Fibroblast of villous mesenchyme (primary cell): ENCODE results near the gene FMNL3. TPM values are rescaled to one million over a fixed set of nuclear protein-coding genes. Genes with fewer than 3 reads are reported as not detected.

ENCODE experiments used
- DNase-seq: peaks from one replicate; pipeline ENCODE4 v3.0.0-alpha.2; 2010; ENCODE audit warnings: low read depth
- H3K4me3 ChIP-seq: 2 replicates; pipeline ENCODE4 v1.5.1; 2011; ENCODE audit warnings: low read depth, mild to moderate bottlenecking, low read length
- total RNA-seq: library from RNA; depleted of rRNA; stranded (reverse); fragments of >200 nt; gene quantifications from 2 replicates; pipeline ENCODE4 v1.2.3, GENCODE V29; 2012
- TF ChIP-seq, protein P1 (sequence below): IDR thresholded peaks from 2 replicates; pipeline ENCODE4 v1.5.1; 2012; ENCODE audit warnings: low read depth, mild to moderate bottlenecking, low read length; ENCODE audit not compliant: insufficient read depth

The FMNL3 gene
- total RNA-seq, 1 donor, result 22.5 TPM

DNA sequence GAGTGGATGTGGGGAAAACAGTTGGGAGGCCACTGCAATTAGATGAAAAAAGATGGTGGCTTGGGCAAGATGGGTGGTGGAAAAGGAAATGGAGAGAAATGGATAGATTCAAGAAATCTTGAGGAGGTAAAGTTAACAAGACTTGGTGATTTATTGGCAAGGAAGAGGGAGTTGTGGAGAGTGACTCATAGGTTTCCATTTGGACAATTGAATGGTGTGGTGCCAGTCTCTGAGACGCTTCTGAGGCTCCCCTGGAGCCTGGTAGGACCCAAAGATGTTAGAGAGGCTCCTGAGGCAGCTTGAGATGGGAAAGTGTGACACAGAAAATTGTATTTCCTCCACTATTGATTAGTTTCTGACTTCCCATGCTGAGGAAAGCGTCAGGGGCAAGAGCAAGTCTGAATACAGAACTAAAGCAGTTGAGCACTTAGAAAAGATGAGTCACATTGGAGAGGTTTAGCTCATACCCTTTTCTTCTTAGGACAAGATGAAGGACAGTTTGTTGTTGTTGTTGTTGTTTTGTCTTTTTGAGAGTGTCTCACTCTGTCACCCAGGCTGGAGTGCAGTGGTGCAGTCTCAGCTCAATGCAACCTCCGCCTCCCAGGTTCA, 79.3 kb downstream of the FMNL3 start:
- H3K4me3 ChIP-seq, result no peak overlapping the region
- TF ChIP-seq, protein P1, sequence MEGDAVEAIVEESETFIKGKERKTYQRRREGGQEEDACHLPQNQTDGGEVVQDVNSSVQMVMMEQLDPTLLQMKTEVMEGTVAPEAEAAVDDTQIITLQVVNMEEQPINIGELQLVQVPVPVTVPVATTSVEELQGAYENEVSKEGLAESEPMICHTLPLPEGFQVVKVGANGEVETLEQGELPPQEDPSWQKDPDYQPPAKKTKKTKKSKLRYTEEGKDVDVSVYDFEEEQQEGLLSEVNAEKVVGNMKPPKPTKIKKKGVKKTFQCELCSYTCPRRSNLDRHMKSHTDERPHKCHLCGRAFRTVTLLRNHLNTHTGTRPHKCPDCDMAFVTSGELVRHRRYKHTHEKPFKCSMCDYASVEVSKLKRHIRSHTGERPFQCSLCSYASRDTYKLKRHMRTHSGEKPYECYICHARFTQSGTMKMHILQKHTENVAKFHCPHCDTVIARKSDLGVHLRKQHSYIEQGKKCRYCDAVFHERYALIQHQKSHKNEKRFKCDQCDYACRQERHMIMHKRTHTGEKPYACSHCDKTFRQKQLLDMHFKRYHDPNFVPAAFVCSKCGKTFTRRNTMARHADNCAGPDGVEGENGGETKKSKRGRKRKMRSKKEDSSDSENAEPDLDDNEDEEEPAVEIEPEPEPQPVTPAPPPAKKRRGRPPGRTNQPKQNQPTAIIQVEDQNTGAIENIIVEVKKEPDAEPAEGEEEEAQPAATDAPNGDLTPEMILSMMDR, result no peak
- DNase-seq, result no peak

DNA sequence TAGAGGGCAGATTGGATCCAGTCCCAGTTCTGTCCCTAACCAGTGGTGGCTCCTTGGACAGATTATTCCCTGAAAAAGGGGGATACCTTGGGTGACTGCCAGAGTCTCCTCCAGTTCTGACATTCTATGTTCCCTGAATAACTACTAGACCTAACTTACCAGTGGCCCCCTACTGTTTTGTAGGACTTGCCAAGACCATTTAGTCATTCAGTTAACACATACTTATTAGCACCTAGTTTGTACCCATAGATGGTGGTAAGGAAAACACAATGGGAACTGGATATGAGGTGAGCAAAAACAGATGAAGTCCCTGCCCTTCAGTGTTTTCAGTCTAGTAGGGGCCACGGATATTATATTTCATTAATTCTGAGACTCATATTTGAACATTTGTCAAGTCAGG, 80.4 kb downstream of the FMNL3 start:
- no peak for DNase-seq
- TF ChIP-seq, protein P1, result no peak
- no peak overlapping the region for H3K4me3 ChIP-seq

DNA sequence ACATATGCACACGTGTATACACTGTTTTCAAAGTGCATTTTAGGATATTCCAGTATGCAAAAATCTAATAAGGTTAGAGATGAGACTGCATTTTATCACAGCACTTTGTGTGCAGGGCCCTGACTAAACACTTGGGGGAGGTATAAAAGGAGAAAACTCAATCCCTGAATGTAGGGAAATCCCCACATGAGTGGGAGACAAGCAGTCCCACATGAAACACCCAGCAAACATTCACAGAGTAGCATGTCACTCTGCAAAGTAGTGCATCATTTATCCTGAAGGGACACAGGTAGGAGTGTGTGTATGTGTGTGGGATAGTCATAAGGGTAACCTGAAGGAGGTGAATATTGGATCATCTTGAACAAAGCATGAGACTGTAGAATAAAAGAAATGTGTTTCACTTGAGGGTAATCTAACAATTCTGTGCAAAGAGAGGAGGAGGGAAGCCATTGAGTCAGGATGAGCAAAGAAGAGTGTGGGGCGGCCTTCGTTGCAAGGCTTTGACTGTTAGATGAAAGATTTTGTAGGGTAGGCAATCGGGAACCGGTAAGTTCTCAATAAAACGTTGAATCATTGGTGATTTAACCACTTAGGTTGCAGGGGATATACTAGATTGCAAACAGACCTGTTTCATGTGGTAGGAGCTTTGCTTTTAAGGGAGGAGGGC, 80.9 kb downstream of the FMNL3 start:
- no peak overlapping the region for H3K4me3 ChIP-seq
- TF ChIP-seq, protein P1, result peak; percentile 14
- DNase-seq, result no peak

DNA sequence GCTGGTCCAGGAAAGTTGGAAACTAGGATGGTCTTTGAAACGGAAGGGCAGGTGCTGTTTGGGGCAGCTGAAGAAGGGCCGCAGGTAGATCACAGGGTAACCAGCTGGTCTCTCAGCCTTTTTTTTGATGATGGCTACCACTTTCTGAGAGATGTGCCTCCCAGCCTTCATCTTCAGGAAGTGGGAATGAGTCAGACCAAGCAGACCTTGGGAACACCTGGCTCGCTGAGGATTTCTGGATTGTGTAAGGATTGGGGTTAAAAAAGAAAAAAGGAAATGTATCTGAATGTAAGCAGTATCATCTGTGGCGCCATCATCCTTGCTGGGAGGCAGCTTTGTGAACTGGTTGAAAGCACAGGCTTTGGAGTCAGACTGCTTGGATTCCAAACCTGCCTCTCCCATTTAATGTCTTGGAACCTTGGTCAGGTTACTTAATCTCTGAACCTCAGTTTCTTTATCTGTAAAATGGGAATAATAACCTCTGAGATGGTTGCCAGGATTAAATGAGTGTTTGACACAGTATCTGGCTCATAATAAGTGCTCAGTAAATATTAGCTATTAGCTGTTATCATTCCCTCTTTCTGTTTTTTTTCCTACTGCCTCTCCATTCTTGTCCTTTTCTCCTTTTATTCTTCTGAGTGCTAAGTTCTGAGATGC, 82.2 kb downstream of the FMNL3 start:
- TF ChIP-seq, protein P1, result no peak
- peak; percentile 40 for DNase-seq
- H3K4me3 ChIP-seq, result no peak overlapping the region

DNA sequence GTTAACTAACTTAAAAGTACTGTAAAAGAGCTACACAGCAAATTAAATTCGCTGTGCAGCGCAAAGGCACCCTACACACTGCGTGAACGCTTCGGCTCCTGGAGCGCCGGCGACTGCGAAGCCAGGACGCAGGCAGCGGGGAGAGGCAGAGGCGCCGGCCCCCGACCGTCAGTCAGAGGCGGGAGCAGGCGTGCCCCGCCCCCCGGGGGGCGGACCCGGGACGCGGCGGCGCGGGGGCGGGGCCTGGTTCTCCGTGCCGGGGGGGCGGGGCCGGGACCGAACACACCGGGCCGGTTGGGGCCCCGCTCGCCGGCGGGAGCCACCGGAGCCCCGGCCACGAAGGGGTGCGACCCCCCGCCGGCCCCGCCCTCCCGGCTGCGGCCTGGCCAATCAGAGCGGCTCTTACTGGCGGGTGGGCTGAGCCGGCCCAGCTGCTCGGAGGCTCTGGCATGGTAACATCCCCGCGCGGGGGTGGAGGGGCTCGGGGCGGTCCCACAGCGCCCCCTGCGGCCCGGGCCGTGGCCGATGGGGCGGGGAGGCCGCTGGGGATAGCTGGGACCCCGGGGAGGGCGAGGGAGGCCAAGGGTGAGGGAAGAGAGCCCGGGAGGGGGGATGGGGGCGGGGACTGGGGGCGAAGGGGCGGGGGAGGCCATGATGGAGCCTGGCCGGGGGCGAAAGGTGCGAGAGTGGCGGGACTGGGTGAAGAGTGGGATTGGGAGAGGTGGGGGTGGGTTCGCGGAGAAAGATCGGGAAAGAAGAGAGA, 83.9 kb downstream of the FMNL3 start, which contains the start of gene PRPF40B:
Gene PRPF40B (plus strand): TSS at position 420 of the 763 bp plus-strand sequence. CDS start 30 bp downstream, at position 450.
- TF ChIP-seq, protein P1, result peak; percentile 52
- H3K4me3 ChIP-seq, result peak within 1 kb of the TSS; percentile 69
- peak; percentile 82 for DNase-seq

DNA sequence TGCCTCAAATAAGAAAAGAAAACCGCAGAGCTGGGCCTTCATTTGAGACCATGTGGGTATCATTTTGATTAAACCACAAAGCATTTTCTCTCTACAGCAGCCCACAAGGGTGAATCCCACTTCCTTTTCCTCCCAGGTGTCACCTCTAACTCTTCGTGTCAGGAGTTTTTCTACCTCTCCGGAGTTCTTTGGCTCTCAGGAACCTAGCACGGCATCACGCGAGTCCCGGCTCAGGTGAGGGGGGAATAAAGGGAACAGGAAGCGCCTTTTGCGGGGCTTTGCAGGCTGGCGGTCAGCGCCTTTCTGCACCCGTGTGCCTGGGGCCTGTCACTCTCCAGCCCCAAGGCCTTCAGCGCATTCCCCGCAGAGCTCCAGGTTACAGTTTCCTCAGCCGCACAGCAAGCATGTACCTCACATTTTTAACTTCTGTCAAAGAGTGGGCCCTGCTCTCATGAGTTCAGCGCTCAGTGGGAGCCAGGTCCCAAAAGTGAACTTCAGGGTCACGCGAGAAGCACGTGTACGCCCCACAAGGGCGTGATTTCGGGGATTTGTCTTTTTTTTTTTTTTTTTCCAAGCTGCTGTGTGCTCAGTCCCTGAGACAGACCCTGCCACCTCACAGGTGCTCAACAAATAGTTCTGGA, 84.6 kb downstream of the FMNL3 start:
- TF ChIP-seq, protein P1, result no peak
- no peak for DNase-seq
- peak overlapping the region; percentile 69 for H3K4me3 ChIP-seq
